ENCODE measurements around the gene PIGL.
A peak's percentile ranks its signal among the peaks of the same experiment; 100 is the strongest.
"Not testable (repeated sequence)": the region's sequence is repeated elsewhere in the genome, so short reads cannot be mapped to it uniquely, and the experiment has no call there.

Gene PIGL

DNA sequence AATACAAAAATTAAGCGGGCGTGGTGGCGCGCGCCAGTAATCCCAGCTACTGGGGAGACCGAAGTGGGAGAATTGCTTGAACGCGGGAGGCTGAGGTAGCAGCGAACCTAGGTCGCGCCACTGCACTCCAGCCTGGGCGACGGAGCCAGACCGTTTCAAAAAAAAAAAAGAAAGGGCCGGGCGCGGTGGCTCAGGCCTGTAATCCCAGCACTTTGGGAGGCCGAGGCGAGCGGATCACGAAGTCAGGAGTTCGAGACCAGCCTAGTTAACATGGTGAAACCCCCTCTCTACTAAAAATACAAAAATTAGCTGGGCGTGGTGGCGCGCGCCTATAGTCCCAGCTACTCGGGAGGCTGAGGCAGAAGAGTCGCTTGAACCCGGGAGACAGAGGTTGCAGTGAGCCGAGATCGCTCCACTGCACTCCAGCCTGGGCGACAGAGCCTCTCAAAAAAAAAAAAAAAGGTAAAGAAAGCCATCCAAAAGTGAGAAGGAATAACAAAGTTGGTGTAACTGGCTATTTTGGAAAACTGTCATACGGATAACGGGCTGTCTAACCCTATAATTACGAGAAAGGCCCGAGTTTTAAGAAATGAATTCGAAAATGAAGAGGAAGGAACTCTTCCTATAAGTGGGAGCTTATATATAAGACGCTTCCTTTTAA lies 539 bp upstream of the PIGL start:
- DNase-seq (ENCODE audit: low read depth) = not testable (repeated sequence)

DNA sequence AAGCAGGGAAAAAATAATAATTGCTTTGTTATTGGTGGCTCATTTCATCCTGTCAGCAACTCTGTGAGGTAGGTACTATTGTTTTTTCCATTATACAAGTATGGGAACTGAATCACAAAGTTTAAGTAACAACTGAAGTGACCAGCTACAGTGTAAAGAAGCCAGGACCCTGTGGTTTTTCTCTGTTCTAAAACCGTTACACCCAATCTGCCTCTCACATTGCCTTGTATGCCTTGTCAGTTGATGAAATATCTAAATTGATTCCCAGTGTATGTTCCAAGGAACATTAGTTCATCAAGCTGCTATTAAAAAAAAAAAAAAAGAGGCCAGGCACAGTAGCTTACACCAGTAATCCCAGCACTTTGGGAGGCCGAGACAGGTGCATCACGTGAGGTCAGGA lies 5.4 kb downstream of the PIGL start:
- DNase-seq (ENCODE audit: low read depth) = no peak

DNA sequence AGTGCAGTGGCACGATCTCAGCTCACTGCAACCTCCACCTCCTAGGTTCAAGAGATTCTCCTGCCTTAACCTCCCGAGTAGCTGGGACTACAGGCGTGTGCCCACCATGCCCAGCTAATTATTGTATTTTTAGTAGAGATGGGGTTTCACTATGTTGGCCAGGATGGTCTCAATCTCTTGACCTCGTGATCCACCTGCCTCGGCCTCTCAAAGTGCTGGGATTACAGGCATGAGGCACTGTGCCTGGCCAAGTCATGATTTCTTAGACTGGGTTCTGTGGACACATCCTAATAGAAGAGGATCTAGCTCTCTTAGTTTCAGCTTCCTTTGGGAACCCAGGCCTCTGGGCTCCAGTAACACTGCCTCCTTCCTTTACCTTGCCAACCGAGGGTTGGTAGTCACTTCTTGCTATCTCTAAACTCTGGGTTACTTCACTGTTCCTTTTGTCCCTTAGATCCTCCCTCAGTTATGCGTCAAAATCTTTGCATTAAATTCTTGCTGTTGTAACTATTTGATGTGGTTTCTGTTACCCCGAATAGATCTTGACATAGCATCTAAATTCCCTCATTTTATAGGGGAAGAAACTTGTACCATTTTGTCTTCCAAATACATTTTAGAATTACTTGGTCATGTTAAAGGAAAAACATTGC lies 13.0 kb downstream of the PIGL start:
- not testable (repeated sequence) for DNase-seq (ENCODE audit: low read depth)

DNA sequence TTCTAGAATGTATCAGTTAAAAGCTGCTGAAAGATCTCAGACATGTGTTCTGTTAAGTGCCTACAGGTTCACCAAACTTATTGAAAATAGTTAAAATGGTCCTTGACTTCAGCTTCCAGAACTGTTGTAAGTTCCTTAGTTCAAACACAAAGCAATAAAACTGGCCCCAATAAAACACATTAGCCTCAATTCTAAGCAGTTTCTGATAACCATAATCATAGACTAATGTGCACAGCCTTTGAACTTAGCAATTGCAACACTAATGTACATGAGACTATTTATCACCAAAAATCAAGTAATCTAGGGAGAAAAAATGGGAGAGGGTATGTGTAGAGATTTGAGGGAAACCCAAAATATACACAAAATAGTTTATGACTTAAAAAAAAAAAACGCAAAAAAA lies 15.4 kb downstream of the PIGL start:
- no peak for DNase-seq (ENCODE audit: low read depth)

DNA sequence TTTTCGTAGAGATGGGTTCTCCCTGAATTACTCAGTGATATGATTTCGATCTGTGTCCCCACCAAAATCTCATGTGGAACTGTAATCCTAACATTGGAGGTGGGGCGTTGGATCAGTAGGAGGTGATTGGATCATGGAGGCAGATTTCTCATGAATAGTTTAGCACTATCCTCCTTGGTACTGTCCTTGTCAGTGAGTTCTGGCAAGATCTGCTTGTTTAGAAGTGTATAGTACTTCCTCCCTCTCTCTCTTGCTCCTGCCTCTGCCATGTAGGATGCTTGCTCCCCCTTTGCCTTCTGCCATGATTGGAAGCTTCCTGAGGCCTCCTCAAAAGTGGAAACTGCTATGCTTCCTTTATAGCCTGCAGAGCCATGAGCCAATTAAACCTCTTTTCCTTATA lies 22.9 kb downstream of the PIGL start:
- no peak for DNase-seq (ENCODE audit: low read depth)

DNA sequence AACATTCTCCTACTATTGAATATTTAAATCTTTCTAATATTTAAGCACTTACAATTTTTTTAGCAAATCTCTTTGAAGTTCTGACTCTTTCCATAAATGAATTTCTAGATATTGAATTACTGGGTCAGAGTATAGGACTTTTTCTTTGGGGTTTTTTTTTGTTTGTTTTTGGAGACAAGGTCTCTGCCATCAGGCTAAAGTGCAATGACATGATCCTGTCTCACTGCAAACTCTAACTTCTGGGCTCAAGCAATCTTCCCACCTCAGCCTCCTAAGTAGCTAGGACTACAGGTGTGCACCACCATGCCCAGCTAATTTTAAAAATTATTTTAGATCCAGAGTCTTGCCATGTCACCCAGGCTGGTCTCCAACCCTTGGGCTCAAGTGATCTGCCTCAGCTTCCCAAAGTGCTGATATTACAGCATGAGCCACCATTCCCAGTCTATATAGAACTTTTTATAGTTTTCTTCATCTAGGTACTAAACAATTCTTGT lies 24.9 kb downstream of the PIGL start:
- no peak for DNase-seq (ENCODE audit: low read depth)

DNA sequence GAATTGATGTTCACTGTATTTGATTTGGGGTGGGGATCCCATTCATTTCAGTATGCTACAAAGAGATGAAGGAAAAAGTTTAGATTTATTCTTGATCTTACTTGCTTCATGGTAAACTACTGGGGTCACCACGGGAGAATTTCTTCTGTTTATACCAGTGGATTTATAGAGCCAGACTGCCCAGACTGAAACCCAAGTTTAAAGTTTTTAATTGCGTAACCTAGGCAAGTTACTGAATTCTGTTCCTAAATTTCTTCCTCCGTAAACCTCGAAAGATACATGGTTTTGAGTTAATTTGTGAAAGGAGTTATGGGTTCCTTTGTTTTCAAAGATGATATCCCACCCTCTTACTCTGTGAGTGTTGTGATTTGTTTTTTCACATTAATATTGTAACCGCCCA lies 26.4 kb downstream of the PIGL start:
- DNase-seq (ENCODE audit: low read depth) = no peak

DNA sequence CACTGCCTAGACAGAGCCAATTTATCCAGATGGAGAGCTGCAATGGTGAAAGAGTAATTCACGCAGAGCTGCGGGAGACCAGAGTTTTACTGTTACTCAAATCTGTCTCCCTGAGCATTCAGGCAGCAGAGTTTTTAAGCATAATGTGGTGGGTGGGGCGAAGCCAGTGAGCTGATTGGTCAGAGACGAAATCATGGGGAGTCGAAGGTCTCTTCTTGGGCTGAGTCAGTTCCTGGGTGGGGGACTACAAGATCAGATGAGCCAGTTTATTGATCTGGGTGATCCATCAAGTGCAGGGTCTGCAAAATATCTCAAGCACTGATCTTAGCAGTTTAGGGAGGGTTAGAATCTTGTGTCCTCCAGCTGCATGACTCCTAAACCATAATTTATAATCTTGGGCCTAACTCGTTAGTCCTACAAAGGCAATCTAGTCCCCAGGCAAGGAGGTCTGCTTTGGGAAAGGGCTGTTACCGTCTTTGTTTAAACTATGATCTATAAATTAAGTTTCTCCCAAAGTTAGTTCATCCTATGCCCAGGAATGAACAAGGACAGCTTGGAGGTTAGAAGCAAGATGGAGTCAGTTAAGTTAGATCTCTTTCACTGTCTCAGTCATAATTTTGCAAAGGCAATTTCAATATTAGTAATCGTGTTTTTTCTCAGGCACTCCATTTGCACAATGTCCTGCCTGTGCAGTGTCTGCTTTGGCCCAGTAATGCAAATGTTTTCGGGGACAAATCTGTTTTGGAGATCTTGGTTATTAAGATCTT lies 27.0 kb downstream of the PIGL start:
- DNase-seq (ENCODE audit: low read depth) = no peak

GRCh38 chr17:16247586-16247984 lies 30.6 kb downstream of the PIGL start:
- DNase-seq (ENCODE audit: low read depth) = no peak

GRCh38 chr17:16250635-16251034 lies 33.6 kb downstream of the PIGL start:
- peak; percentile 80 for DNase-seq (ENCODE audit: low read depth)

DNA sequence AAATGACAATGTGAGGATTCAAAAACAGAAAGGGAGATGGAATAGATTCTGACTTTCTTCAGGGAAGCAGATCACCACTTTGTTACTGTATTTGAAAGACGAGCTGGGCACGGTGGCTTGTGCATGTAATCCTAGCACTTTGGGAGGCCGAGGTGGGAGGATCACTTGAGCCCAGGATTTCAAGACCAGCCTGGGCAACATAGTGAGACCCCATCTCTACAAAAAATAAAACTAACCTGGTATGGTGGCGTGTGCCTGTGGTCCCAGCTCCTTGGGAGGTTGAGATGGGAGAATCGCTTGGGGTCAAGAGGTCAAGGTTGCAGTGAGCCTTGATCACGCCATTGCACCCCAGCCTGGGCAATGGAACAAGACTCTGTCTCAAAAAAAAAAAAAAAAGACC lies 34.0 kb downstream of the PIGL start:
- DNase-seq (ENCODE audit: low read depth) = no peak

- DNase-seq (ENCODE audit: low read depth) = no peak
Observed at GRCh38 chr17:16251556-16251955, 34.5 kb downstream of the PIGL start.

- no peak for DNase-seq (ENCODE audit: low read depth)
Observed at GRCh38 chr17:16254773-16255400, 37.9 kb downstream of the PIGL start.

GRCh38 chr17:16255481-16255921 lies 38.5 kb downstream of the PIGL start:
- no peak for DNase-seq (ENCODE audit: low read depth)

GRCh38 chr17:16258901-16259300 lies 41.9 kb downstream of the PIGL start:
- peak; percentile 41 for DNase-seq (ENCODE audit: low read depth)

- no peak for DNase-seq (ENCODE audit: low read depth)
Observed at GRCh38 chr17:16259926-16260325, 42.9 kb downstream of the PIGL start.

DNA sequence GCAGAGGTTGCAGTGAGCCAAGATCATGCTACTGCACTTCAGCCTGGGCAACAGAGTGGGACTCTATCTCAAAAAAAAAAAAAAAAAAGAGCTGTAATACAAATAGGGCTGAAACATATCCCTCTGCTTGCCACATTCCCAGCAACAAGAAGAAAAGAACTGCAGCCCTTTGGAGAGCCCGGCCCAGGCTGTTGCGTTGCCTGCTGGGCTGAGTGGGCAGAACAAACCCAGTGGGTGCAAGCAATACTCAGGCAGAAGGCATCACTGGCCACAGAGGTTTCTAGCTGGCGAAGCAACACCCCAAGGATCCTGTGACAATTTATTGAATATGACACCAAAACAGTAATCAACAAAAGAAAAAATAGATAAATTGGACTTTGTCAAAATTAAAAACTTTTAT lies 44.0 kb downstream of the PIGL start:
- DNase-seq (ENCODE audit: low read depth) = no peak

GRCh38 chr17:16262201-16262600 lies 45.2 kb downstream of the PIGL start:
- no peak for DNase-seq (ENCODE audit: low read depth)

DNA sequence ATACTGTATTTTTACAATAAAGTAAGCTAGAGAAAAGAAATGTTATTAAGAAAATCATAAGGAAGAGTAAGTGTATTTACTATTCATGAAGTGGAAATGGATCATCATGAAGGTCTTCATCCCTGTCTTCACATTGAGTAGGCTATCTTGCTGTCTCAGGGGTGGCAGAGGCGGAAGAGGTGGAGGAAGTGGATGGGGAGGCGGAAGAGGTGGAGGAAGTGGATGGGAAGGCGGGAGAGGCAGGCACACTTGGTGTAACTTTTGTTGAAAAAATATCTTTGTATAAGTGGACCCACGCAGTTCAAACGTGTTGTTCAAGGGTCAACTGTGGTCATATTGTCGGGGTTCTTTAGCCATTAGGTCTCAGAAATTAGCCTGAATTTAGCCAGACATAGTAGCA lies 50.2 kb downstream of the PIGL start:
- no peak for DNase-seq (ENCODE audit: low read depth)

DNA sequence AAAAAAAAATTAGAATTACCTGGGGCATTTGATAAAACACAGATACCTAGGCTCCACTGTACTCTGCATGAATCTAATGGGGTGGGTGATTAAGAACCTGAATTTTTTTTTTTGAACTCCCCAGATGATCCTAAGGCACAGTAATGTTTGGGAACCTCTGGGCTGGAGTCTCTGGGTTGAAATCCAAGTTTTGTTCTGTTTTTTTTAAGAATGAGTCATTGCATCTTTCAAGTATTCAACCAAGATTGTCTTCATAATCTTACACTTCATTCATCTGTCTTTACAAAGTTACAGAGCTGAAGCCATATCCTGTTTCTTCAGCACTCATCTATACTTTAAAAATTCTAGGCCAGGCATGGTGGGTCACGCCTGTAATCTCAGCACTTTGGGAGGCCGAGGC lies 52.6 kb downstream of the PIGL start:
- peak; percentile 51 for DNase-seq (ENCODE audit: low read depth)

GRCh38 chr17:16272111-16272840 lies 55.3 kb downstream of the PIGL start:
- DNase-seq (ENCODE audit: low read depth) = no peak

DNA sequence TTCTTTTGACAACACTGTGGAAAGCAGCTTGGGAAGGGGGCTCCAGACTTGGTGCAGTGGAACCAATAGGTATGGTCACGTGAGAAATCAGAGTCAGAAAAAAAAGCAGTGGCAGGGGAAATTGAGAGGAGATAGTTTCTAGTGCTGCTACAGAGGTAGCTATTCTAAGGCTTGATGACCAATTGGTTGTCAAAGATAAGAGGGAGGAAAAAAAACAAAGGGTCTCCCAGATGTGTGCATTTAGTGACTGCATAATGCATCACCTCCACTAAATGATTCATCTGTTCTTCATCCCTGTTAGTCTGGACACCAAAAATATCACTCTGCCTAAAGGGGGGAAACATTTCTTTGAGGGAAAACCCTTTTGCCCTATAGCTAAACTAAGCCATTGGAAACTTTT lies 56.5 kb downstream of the PIGL start:
- DNase-seq (ENCODE audit: low read depth) = peak; percentile 20
